Left lung (tissue), 10 donors: ENCODE results near the gene GGNBP2. TPM values are rescaled to one million over a fixed set of nuclear protein-coding genes. Genes with fewer than 3 reads are reported as not detected.

Source experiments
- ATAC-seq: fragments of 200-7000 bp; cut with Tn5 transposase; one replicate; pipeline ENCODE4 v1.9.1; 2020; ENCODE audit warnings: moderate library complexity
- DNase-seq, 4 donors: peaks; one replicate each; pipeline ENCODE4 v3.0.0-alpha.2; 2013 to 2020
- H3K27ac ChIP-seq, 2 donors: fragments of 200-600 bp; sonication (generic) in 1 of 2; one replicate each; pipeline versions ENCODE4 v1.5.0 to v1.8.0; 2020 to 2021
- H3K27me3 ChIP-seq, 2 donors: fragments of 200-600 bp; sonication (generic) in 1 of 2; one replicate each; pipeline versions ENCODE4 v1.5.0 to v1.8.0; 2020 to 2021
- H3K36me3 ChIP-seq, 2 donors: fragments of 200-600 bp; sonication (generic) in 1 of 2; one replicate each; pipeline versions ENCODE4 v1.5.0 to v1.8.0; 2020 to 2021
- H3K4me1 ChIP-seq, 2 donors: fragments of 200-600 bp; one replicate each; pipeline ENCODE4 v1.8.0; 2021
- H3K4me3 ChIP-seq, 2 donors: fragments of 200-600 bp; sonication (generic) in 1 of 2; one replicate each; pipeline versions ENCODE4 v1.5.0 to v1.8.0; 2020 to 2021; ENCODE audit warnings: mild to moderate bottlenecking in 1 of 2
- H3K9me3 ChIP-seq, 2 donors: fragments of 200-600 bp; sonication (generic) in 1 of 2; one replicate each; pipeline versions ENCODE4 v1.5.0 to v1.8.0; 2020 to 2021
- CTCF ChIP-seq, 2 donors: fragments of 200-600 bp; sonication (generic) in 1 of 2; IDR thresholded peaks; one replicate each; pipeline versions ENCODE4 v1.5.0 to v1.8.0; 2021; ENCODE audit warnings: antibody characterized with exemption in 2 of 2
- intact Hi-C, 2 donors: fragments of 100-400 bp; cut with DNase I; formaldehyde crosslinking; loops; one replicate each; pipeline versions ENCODE4 v1.11.2 to v1.14.2; 2022
- polyA plus RNA-seq, 6 donors: library from polyadenylated mRNA; unstranded; fragments of 120-200 nt; gene quantifications; one replicate each; pipeline ENCODE4 v1.2.1, GENCODE V29; 2013; ENCODE audit not compliant: insufficient read length in 6 of 6
- total RNA-seq, 2 donors: library from RNA; stranded (reverse); fragmentation: NEBNext Ultra II Directional; extraction: Animal tissue kit (Norgen Biotek cat#: 25700); gene quantifications; one replicate each; pipeline ENCODE4 v1.2.1, GENCODE V29; 2021
- donor health status: DM: no; HTN: yes; CAD: no.
- donor health status: DM: no; HTN: no; CAD: no.

The GGNBP2 gene
- total and polyA plus RNA-seq, 8 donors: 64.7 to 106 (median 94.0) TPM

- H3K4me3 ChIP-seq: no peak overlapping the region
- TF ChIP-seq CTCF (IDR thresholded peaks at IDR 0.05): no peak
- peaks cover 0 to 91% of the 10 kb centered on the region in 2 donors for H3K36me3 ChIP-seq
- intact Hi-C loops: no loop called here
- H3K9me3 ChIP-seq: no peaks in the 10 kb centered on the region
- H3K27ac ChIP-seq: no peak overlapping the region
- DNase-seq (no peak), ATAC-seq (no peak)
- H3K4me1 ChIP-seq: peaks cover 0 to 5% of the 10 kb centered on the region in 2 donors
- H3K27me3 ChIP-seq: no peaks in the 10 kb centered on the region
Measured at GRCh38 chr17:36527621-36528250, 17.0 kb upstream of the GGNBP2 start.

GRCh38 chr17:36529121-36529520 is 15.6 kb upstream of the GGNBP2 start:
- H3K4me1 ChIP-seq: peaks cover 0 to 13% of the 10 kb centered on the region in 2 donors
- peaks cover 0 to 87% of the 10 kb centered on the region in 2 donors for H3K36me3 ChIP-seq
- no peaks in the 10 kb centered on the region for H3K9me3 ChIP-seq
- TF ChIP-seq CTCF (IDR thresholded peaks at IDR 0.05): no peak
- DNase-seq (no peak), ATAC-seq (no peak)
- no peak overlapping the region for H3K4me3 ChIP-seq
- no peak overlapping the region for H3K27ac ChIP-seq
- no peaks in the 10 kb centered on the region for H3K27me3 ChIP-seq
- intact Hi-C loops: no loop called here

- Histone ChIP-seq H3K4me1 (peaks cover 0 to 26% of the 10 kb centered on the region in 2 donors), H3K27me3 (no peaks in the 10 kb centered on the region), H3K9me3 (no peaks in the 10 kb centered on the region), H3K27ac (no peak overlapping the region), H3K4me3 (no peak overlapping the region), H3K36me3 (peaks cover 0 to 59% of the 10 kb centered on the region in 2 donors)
- ATAC-seq: no peak
- intact Hi-C loops: loop anchor here in 1 of 2 donors (10.0 kb wide), 1 partner anchor 62 kb away; the partner anchor contains the start of gene DHRS11
- TF ChIP-seq CTCF (IDR thresholded peaks at IDR 0.05): no peak
- no peak for DNase-seq
Measured at GRCh38 chr17:36532435-36532975, 12.2 kb upstream of the GGNBP2 start.

- H3K36me3 ChIP-seq: peaks cover 0 to 57% of the 10 kb centered on the region in 2 donors
- intact Hi-C loops: loop anchor here in 1 of 2 donors (10.0 kb wide), 1 partner anchor 61 kb away; the partner anchor contains the start of gene DHRS11
- peaks cover 0 to 24% of the 10 kb centered on the region in 2 donors for H3K4me1 ChIP-seq
Measured at GRCh38 chr17:36533935-36534839, 10.5 kb upstream of the GGNBP2 start.

More at GRCh38 chr17:36533935-36534839, 10.5 kb upstream of the GGNBP2 start:
- DNase-seq (peak; percentile 24 to 90 (median 58)), ATAC-seq (peak; percentile 65)
- Histone ChIP-seq H3K4me3 (peak overlapping the region; percentile 88), H3K27me3 (no peaks in the 10 kb centered on the region), H3K9me3 (no peaks in the 10 kb centered on the region), H3K27ac (peak overlapping the region; percentile 91 to 98)
- peak; percentile 27 to 35 for TF ChIP-seq CTCF (IDR thresholded peaks at IDR 0.05)
